Neural progenitor cell (in vitro differentiated cells): Measurements from ENCODE around the gene PRMT5.

Experiments used
- CTCF ChIP-seq: fragments of 200-600 bp; sonication (generic); IDR thresholded peaks from 2 replicates; pipeline ENCODE4 v1.5.1; 2017; ENCODE audit warnings: antibody characterized with exemption, mild to moderate bottlenecking
- EZH2 ChIP-seq: fragments of 200-600 bp; sonication (generic); IDR thresholded peaks from 2 replicates; pipeline ENCODE4 v1.6.1; 2017; ENCODE audit warnings: antibody characterized with exemption, mild to moderate bottlenecking, moderate library complexity

GRCh38 chr14:22923746-22924145 lies 5.4 kb downstream of the PRMT5 start:
- no peak for TF ChIP-seq EZH2
- TF ChIP-seq CTCF = no peak
